Epidermal melanocyte (primary cell): ENCODE measurements around the gene AFF1.

ENCODE experiments used
- DNase-seq: peaks from one replicate; pipeline ENCODE4 v3.0.0; 2011; ENCODE audit warnings: low spot score; ENCODE audit not compliant: insufficient read length

Gene AFF1

GRCh38 chr4:87105101-87105845, 170.5 kb downstream of the AFF1 start:
- DNase-seq, result no peak

DNA sequence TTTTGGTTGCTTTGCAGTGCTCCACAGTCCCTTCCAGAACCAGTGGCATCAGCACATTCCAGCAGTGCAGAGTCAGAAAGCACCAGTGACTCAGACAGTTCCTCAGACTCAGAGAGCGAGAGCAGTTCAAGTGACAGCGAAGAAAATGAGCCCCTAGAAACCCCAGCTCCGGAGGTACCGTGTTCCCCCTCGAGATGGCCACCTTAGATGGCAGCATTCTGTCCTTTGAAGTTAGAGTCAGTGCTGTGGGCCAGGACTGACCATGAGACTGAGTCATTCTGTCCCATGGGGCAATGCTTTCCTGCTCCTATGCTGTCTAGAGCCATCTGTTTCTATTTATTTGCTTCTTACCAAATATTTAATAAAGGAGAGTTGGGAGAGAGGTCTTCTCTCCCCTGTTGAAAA, 173.3 kb downstream of the AFF1 start:
- peak; percentile 34 for DNase-seq

DNA sequence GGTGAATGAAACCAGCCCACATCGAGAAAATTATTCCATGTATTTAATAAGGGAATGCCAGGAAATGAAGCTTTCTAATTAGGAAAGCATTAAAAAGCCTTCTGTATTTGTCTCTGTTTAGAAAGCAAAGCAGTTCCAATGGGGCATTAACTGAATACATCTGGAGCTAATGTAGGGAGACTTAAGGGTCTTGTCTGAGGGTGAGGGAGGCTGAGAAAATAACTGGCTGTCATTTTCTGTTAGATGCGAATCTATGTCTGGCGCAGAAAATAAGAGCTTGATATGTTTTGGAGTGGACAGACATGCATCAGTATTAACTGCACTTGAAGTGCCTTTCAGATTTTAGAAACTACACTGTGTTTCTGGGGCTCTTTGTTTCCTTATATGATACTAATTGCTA, 174.3 kb downstream of the AFF1 start:
- no peak for DNase-seq

DNA sequence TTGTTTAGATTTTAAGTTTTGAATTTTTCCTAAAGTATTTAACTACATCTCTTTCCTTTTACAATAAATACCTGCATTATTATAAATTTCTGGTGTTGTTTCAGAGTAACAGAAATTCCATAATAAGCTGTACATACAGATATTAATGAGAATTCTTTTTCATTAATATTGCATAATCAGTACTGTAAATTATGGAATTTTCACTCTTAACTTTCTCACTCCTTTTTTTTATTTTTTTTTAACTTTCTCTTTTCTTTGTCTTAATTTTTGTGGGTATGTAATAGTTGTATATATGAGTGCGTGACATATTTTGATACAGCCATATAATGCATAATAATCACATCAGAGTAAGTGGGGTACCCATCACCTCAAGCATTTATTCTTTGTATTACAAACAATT, 175.1 kb downstream of the AFF1 start:
- no peak for DNase-seq

- no peak for DNase-seq
Measured at GRCh38 chr4:87112063-87112462, 177.3 kb downstream of the AFF1 start.

- no peak for DNase-seq
Measured at GRCh38 chr4:87114245-87115062, 179.6 kb downstream of the AFF1 start.

GRCh38 chr4:87116231-87116630, 181.4 kb downstream of the AFF1 start:
- DNase-seq, result no peak

- no peak for DNase-seq
Measured at GRCh38 chr4:87117051-87117731, 182.4 kb downstream of the AFF1 start.

DNA sequence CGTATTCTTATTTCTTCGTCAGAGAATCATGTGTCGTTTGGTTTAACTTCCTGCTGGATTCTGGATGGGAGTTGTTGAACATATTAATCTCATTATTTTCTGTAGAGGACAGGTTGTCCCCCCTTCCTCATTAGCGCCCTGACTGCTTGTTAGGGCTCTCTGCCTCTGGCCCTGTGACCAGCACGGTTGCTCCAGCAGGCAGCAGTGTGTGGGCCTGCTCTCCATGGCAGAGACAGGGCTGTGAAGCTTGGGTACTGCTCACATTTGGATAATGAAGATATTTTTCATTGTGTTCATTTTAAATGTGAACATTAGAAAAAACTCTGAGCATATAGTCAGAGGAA, 182.9 kb downstream of the AFF1 start:
- DNase-seq, result no peak

GRCh38 chr4:87118421-87118820, 183.6 kb downstream of the AFF1 start:
- no peak for DNase-seq

- no peak for DNase-seq
Measured at GRCh38 chr4:87118826-87119225, 184.0 kb downstream of the AFF1 start.

- no peak for DNase-seq
Measured at GRCh38 chr4:87120010-87120409, 185.2 kb downstream of the AFF1 start.

GRCh38 chr4:87120411-87121162, 185.8 kb downstream of the AFF1 start:
- DNase-seq, result no peak

DNA sequence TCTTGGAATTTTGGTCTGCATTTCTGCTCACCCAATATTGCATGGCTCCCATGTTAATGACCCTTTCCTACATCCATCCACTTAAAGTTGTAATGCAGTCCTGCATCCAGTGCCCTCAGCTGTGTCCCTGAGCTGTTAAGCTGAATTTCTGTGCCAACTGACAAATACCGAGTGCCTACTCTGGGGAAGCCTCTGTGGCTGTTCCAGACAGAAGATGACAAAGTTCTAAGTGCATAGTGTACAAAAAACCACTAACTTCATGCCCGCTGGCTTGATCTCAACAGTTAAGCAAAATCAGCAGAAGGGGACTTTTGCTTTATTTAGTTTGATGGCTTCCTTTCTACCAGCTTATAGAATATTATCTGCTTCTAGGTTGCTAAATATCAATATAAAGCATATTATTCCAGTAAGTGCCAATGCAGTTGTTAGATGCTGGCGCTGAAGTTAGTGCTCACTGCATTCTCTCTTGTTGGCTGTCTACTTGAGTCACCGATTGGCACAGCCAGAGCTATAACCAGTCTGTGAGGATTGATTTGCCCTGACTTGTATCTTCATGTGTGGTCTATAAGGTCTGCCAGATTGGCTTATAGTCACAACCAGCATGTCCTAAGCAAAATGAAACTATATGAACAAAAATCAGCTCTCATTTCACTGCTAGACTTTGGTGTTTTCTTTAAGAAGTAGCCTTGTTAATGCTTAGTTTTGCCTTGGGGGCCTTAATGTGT, 186.7 kb downstream of the AFF1 start:
- DNase-seq, result no peak

DNA sequence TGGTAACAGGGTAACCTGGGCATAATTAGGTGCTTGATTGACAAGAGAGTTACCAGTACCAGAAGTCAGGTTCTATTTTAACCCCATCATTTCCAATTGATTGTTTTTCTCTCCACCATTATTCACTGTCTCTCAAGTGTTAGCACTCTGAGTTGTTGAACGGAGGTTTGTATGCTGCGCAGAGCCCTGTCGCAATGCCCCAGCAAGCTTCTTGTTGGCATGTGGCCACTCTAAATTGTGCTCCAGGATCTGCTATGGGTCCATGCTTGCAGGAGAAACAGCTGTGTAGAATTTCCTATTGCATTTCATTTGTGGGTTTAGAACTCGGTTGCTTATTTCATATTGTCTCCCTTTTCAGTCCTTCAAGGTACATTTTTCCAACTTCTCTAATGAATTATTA, 187.4 kb downstream of the AFF1 start:
- DNase-seq, result no peak

- no peak for DNase-seq
Measured at GRCh38 chr4:87126056-87126455, 191.2 kb downstream of the AFF1 start.

- no peak for DNase-seq
Measured at GRCh38 chr4:87128006-87128705, 193.3 kb downstream of the AFF1 start.

GRCh38 chr4:87129681-87130080, 194.9 kb downstream of the AFF1 start:
- no peak for DNase-seq

GRCh38 chr4:87130985-87131703, 196.3 kb downstream of the AFF1 start:
- no peak for DNase-seq

- no peak for DNase-seq
Measured at GRCh38 chr4:87132035-87132434, 197.2 kb downstream of the AFF1 start.
